ENCODE data around the gene UQCR10.

UQCR10 gene

DNA sequence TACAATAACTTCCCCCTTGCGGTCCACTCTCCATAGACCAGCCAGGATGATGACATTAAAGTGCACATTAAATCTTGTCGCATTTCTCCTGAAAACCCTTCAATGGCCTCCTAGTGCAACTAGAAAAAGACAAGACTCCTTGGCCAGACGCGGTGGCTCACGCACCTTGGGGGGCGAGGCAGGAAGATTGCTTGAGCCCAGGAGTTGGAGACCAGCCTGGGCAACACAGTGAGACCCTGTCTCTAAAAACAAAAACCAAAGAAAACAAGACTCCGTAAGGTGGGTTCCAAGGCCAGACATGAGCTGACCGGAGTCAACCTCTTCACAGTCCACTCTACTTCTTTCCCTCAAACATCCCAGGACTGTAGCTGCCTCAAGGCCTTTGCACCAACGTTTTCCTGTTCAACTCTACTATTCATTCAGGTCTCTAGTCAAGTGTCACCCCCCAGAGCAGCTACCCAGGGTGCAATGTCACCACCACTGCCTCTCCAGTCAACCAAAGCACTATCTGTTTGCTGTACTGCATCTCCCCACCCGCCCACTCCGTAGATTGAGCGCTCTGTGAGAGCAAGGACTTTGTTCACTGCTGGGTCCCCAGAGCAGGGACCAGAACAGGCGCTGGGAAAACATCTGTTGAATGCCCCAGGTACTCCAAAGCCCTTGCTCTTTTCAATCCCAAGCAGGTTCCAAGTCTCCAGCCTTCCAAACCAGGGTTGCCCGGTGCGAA is 1.1 kb upstream of the UQCR10 start:
- Histone ChIP-seq H3K79me2 (ENCODE audit: insufficient read depth, low read length) (peaks cover 49% of the 10 kb centered on the region), H2AFZ (ENCODE audit: low read depth, low read length) (peak overlapping the region; percentile 99), H3K4me3 (ENCODE audit: low read depth in 1 of 2, low read length in 2 of 2) (peak overlapping the region; percentile 88 to 91), H4K20me1 (ENCODE audit: insufficient read depth, low read length) (peaks cover 6% of the 10 kb centered on the region; the same call in 1 of the 2 replicates), H3K27ac (ENCODE audit: low read length) (peak overlapping the region; percentile 93), H3K9ac (ENCODE audit: low read depth, low read length) (peak overlapping the region; percentile 79), H3K36me3 (ENCODE audit: insufficient read depth, low read length) (peaks cover 20% of the 10 kb centered on the region), H3K4me2 (ENCODE audit: insufficient read depth, low read length) (peak overlapping the region; percentile 84), H3K27me3 (ENCODE audit: insufficient read depth, low read length, poor library complexity) (no peaks in the 10 kb centered on the region), H3K9me3 (ENCODE audit: insufficient read depth, low read length, severe bottlenecking) (no peaks in the 10 kb centered on the region), H3K4me1 (ENCODE audit: insufficient read depth, low read length) (peaks cover 39% of the 10 kb centered on the region)
- DNase-seq (peak; percentile 46), ATAC-seq (ENCODE audit: insufficient read depth, low read depth) (peak; percentile 27)
- TF ChIP-seq, protein P1, sequence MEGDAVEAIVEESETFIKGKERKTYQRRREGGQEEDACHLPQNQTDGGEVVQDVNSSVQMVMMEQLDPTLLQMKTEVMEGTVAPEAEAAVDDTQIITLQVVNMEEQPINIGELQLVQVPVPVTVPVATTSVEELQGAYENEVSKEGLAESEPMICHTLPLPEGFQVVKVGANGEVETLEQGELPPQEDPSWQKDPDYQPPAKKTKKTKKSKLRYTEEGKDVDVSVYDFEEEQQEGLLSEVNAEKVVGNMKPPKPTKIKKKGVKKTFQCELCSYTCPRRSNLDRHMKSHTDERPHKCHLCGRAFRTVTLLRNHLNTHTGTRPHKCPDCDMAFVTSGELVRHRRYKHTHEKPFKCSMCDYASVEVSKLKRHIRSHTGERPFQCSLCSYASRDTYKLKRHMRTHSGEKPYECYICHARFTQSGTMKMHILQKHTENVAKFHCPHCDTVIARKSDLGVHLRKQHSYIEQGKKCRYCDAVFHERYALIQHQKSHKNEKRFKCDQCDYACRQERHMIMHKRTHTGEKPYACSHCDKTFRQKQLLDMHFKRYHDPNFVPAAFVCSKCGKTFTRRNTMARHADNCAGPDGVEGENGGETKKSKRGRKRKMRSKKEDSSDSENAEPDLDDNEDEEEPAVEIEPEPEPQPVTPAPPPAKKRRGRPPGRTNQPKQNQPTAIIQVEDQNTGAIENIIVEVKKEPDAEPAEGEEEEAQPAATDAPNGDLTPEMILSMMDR (IDR thresholded peaks at IDR 0.05; ENCODE audit: borderline replicate concordance, extremely low read depth, low read length, poor library complexity, severe bottlenecking) = no peak
- TF ChIP-seq EZH2 (IDR thresholded peaks at IDR 0.05; ENCODE audit: borderline replicate concordance, low read depth, low read length, severe bottlenecking) = no peak

DNA sequence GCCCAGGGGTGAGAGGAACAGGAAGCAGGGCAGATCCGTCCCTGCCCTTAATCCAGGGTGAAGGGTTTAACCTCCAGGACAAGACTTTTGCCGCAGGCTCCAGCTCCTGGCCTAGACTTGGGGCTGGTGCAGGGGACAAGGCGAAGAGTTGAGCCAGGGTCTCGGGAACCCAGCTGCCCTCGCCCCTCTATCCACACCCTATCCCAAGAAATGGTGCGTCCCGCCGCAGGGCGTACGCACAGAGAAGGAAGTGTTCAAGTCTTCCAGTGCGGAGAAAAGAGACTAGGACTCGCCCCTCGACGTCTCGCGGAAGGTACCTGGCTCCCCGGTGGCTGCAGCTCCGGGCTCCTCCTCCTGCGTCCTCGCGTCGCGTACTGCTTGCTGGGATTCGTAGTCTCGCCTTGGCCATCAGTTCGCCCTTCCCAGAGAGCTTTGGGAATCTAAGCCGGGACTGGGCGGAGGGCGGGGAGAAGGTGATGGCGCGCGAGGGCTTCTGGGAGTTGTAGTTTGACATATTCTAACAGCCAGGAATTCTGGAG is 468 bp upstream of the UQCR10 start, which contains the start of gene ZMAT5:
ZMAT5 (minus strand) TSS at position 376 of the 539 bp plus-strand sequence. CDS start 18,463 bp downstream, outside the sequence.
- H3K79me2 ChIP-seq (ENCODE audit: insufficient read depth, low read length) = peaks cover 49% of the 10 kb centered on the region

DNA sequence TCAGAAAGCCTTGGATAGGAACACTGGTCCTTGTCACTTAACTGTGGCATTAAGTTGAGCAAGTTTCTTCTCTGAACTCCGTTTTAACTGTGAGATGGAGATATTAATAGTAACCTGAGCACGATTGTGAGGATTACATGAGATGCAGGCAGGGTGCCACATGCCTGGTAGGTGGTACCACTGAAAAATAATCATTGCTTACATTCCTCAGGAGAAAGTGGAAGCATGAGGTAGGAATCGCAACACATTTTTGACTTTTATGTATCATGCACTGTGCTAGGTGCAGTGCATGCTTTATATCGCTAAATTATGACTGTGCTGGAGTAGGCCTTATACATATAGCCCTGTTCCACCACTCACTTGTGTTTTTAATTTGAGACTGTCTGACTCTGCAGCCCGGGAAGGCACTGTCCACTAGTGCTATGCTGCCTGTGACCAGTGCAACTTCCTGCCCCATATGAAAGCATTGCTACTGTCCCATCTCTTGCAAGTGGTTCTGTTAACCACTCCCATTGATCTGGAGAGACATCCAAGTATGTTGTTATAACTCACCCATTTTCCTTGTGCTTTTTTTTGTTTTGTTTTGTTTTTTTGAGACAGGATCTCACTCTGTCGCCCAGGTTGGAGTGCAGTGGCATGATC is 1.0 kb downstream of the UQCR10 start:
- H3K27me3 ChIP-seq (ENCODE audit: insufficient read depth, low read length, poor library complexity) = no peaks in the 10 kb centered on the region
- ATAC-seq (ENCODE audit: insufficient read depth, low read depth) (no peak), DNase-seq (no peak)
- TF ChIP-seq, protein P1 (IDR thresholded peaks at IDR 0.05; ENCODE audit: borderline replicate concordance, extremely low read depth, low read length, poor library complexity, severe bottlenecking) = no peak
- no peak for TF ChIP-seq EZH2 (IDR thresholded peaks at IDR 0.05; ENCODE audit: borderline replicate concordance, low read depth, low read length, severe bottlenecking)
- H3K4me1 ChIP-seq (ENCODE audit: insufficient read depth, low read length) = peaks cover 39% of the 10 kb centered on the region
- H4K20me1 ChIP-seq (ENCODE audit: insufficient read depth, low read length) = peaks cover 6% of the 10 kb centered on the region; the same call in 1 of the 2 replicates
- H3K9ac ChIP-seq (ENCODE audit: low read depth, low read length) = peak overlapping the region; percentile 79
- H3K4me2 ChIP-seq (ENCODE audit: insufficient read depth, low read length) = peak overlapping the region; percentile 84
- H3K36me3 ChIP-seq (ENCODE audit: insufficient read depth, low read length) = peaks cover 20% of the 10 kb centered on the region
- H3K9me3 ChIP-seq (ENCODE audit: insufficient read depth, low read length, severe bottlenecking) = no peaks in the 10 kb centered on the region
- H3K4me3 ChIP-seq (ENCODE audit: low read depth in 1 of 2, low read length in 2 of 2) = peak overlapping the region; percentile 75 to 91
- H2AFZ ChIP-seq (ENCODE audit: low read depth, low read length) = peak overlapping the region; percentile 99
- peak overlapping the region; percentile 93 for H3K27ac ChIP-seq (ENCODE audit: low read length)
- H3K79me2 ChIP-seq (ENCODE audit: insufficient read depth, low read length) = peaks cover 49% of the 10 kb centered on the region

More for the DNA sequence above, 468 bp upstream of the UQCR10 start, which contains the start of gene ZMAT5:
- Histone ChIP-seq H3K27ac (ENCODE audit: low read length) (peak within 1 kb of the TSS; percentile 93), H2AFZ (ENCODE audit: low read depth, low read length) (peak within 1 kb of the TSS; percentile 99), H3K9ac (ENCODE audit: low read depth, low read length) (peak within 1 kb of the TSS; percentile 79), H3K4me3 (ENCODE audit: low read depth in 1 of 2, low read length in 2 of 2) (peak within 1 kb of the TSS; percentile 88 to 91), H3K4me2 (ENCODE audit: insufficient read depth, low read length) (peak within 1 kb of the TSS; percentile 84), H3K4me1 (ENCODE audit: insufficient read depth, low read length) (peaks cover 39% of the 10 kb centered on the region), H4K20me1 (ENCODE audit: insufficient read depth, low read length) (peaks cover 6% of the 10 kb centered on the region; the same call in 1 of the 2 replicates), H3K27me3 (ENCODE audit: insufficient read depth, low read length, poor library complexity) (no peaks in the 10 kb centered on the region), H3K36me3 (ENCODE audit: insufficient read depth, low read length) (peaks cover 20% of the 10 kb centered on the region), H3K9me3 (ENCODE audit: insufficient read depth, low read length, severe bottlenecking) (no peaks in the 10 kb centered on the region)
- no peak for TF ChIP-seq EZH2 (IDR thresholded peaks at IDR 0.05; ENCODE audit: borderline replicate concordance, low read depth, low read length, severe bottlenecking)
- TF ChIP-seq, protein P1 (IDR thresholded peaks at IDR 0.05; ENCODE audit: borderline replicate concordance, extremely low read depth, low read length, poor library complexity, severe bottlenecking) = no peak
- DNase-seq (peak; percentile 96), ATAC-seq (ENCODE audit: insufficient read depth, low read depth) (peak; percentile 95)

Data from DND-41 (cell line).